Spleen (tissue), 7 donors: Measurements from ENCODE around the gene LYVE1.

Source experiments
- CTCF ChIP-seq, 11 experiments: fragments of 200-600 bp in 7 of 11; fragments of 450-650 bp in 4 of 11; sonication (generic) in 4 of 11; IDR thresholded peaks in 8 of 11; conservative IDR thresholded peaks in 3 of 11; 1 replicate in 7 of 11; 2 replicates in 4 of 11; pipeline versions ENCODE4 v1.4.0 to v1.8.0; 2016 to 2021; ENCODE audit warnings: antibody characterized with exemption in 11 of 11, inconsistent platforms in 4 of 11, mild to moderate bottlenecking in 1 of 11
- POLR2A ChIP-seq, 3 donors: fragments of 450-650 bp; IDR thresholded peaks; one replicate each; pipeline ENCODE4 v1.5.1; 2017; ENCODE audit warnings: antibody characterized with exemption in 3 of 3, mild to moderate bottlenecking in 1 of 3
- POLR2AphosphoS5 ChIP-seq, 3 donors: sonication (generic); formaldehyde crosslinking; IDR thresholded peaks; one replicate each; pipeline ENCODE4 v1.5.1; 2017; ENCODE audit warnings: antibody characterized with exemption in 3 of 3
- donor health status: DM: no; HTN: no; CAD: no; lungs with moderate emphysema.
- donor health status: DM: no; HTN: no; CAD: no.
- donor health status: DM: no; HTN: no; CAD: no.

- TF ChIP-seq CTCF (IDR thresholded peaks at IDR 0.05 in 8 of 11, conservative IDR thresholded peaks at IDR 0.05 in 3 of 11), result no peak
- TF ChIP-seq POLR2A (IDR thresholded peaks at IDR 0.05), result no peak
- no peak for TF ChIP-seq POLR2AphosphoS5 (IDR thresholded peaks at IDR 0.05)
Observed at GRCh38 chr11:10514709-10515108, 53.8 kb downstream of the LYVE1 start.
